Thyroid gland (tissue), 4 donors: ENCODE data around the gene FCGR3A. TPM values are rescaled to one million over a fixed set of nuclear protein-coding genes. Genes with fewer than 3 reads are reported as not detected.
A peak's percentile ranks its signal among the peaks of the same experiment; 100 is the strongest.

Experiments used
- DNase-seq, 2 donors: peaks; one replicate each; pipeline ENCODE4 v3.0.0-alpha.2; 2019
- H3K27ac ChIP-seq, 3 donors: fragments of 200-600 bp; sonication (generic); 1 replicate in 2 of 3; 2 replicates in 1 of 3; pipeline ENCODE4 v1.5.1; 2016 to 2019; ENCODE audit warnings: mild to moderate bottlenecking in 1 of 3, moderate library complexity in 1 of 3
- H3K27me3 ChIP-seq: fragments of 200-600 bp; sonication (generic); one replicate; pipeline ENCODE4 v1.5.1; 2019
- H3K36me3 ChIP-seq, 2 donors: fragments of 200-600 bp; sonication (generic); one replicate each; pipeline ENCODE4 v1.5.1; 2016 to 2019
- H3K4me1 ChIP-seq, 2 donors: fragments of 200-600 bp; sonication (generic); one replicate each; pipeline ENCODE4 v1.5.1; 2017 to 2019
- H3K4me3 ChIP-seq, 3 donors: fragments of 200-600 bp; sonication (generic); replicated peaks in 1 of 3; 1 replicate in 2 of 3; 2 replicates in 1 of 3; pipeline ENCODE4 v1.5.1; 2016; ENCODE audit warnings: mild to moderate bottlenecking in 1 of 3
- H3K9me3 ChIP-seq: fragments of 200-600 bp; sonication (generic); one replicate; pipeline ENCODE4 v1.5.1; 2017
- CTCF ChIP-seq, 6 experiments: fragments of 200-600 bp in 3 of 6; fragments of 450-650 bp in 3 of 6; sonication (generic) in 3 of 6; IDR thresholded peaks; one replicate each; pipeline ENCODE4 v1.5.1; 2016 to 2019; ENCODE audit warnings: antibody characterized with exemption in 6 of 6, mild to moderate bottlenecking in 2 of 6, inconsistent platforms in 1 of 6, moderate library complexity in 1 of 6
- POLR2A ChIP-seq, 2 donors: fragments of 450-650 bp; IDR thresholded peaks; one replicate each; pipeline ENCODE4 v1.6.1; 2017; ENCODE audit warnings: antibody characterized with exemption in 2 of 2, mild to moderate bottlenecking in 2 of 2, moderate library complexity in 1 of 2
- WGBS, 2 donors: methylation state at CpG; one replicate each; pipeline ENCODE4 v1.1.5; 2017; 5-methylcytosine and 5-hydroxymethylcytosine counted together
- intact Hi-C: fragments of 100-400 bp; cut with DNase I; formaldehyde crosslinking; loops from one replicate; pipeline ENCODE4 v1.15.1; 2023
- total RNA-seq, 4 donors: library from RNA; depleted of rRNA; stranded (reverse); fragments of >200 nt; gene quantifications; one replicate each; pipeline ENCODE4 v1.2.3, GENCODE V29; 2016

Gene FCGR3A
- total RNA-seq, 4 donors from 2014 or later = 1.7 to 11.7 (median 7.6) TPM

DNA sequence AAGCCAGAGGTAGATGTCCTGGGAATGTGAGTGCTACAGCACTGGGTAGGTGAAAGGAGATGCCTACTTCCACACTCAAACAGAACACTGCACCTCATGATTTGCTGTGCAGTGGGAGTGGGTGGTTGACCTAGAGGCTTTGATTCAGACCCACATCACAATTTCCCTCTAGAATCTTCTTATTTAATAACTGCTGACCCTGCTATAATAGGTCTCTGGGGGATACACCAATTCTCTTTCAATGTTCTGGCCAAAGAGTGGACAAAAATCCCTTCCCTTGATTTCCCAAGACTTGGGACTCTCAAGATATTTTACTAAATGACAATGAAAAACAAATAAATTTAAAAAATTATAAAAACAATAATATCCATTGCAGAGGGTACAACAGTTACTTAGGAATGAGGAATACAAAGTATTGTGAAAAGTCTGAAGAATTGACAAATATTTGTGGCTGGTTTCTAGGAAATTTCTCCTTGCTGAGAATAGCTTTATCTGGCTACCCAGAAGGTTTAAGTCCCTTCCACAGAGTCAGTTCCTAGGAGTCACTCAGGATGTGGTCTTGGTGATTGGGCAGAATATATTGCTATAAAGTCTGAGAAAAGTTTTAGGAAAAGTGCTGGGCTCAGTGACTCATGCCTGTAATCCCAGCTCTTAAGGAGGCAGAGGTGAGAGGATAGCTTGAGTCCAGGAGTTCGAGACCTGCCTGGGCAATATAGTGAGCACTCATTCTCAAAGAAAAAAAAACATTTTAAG lies 46.8 kb downstream of the FCGR3A start:
- no peak for DNase-seq
- intact Hi-C loops = no loop called here
- peaks cover 0 to 4% of the 10 kb centered on the region in 2 donors for H3K4me1 ChIP-seq
- no peak for TF ChIP-seq CTCF (IDR thresholded peaks at IDR 0.05)
- no peak for TF ChIP-seq POLR2A (IDR thresholded peaks at IDR 0.05)
- H3K9me3 ChIP-seq = no peaks in the 10 kb centered on the region
- H3K4me3 ChIP-seq = no peak overlapping the region
- no peaks in the 10 kb centered on the region for H3K27me3 ChIP-seq
- H3K36me3 ChIP-seq = no peaks in the 10 kb centered on the region
- no peak overlapping the region for H3K27ac ChIP-seq
- 46 to 51% methylated on average over 1 of the region's 1 CpG for WGBS, 2 donors

DNA sequence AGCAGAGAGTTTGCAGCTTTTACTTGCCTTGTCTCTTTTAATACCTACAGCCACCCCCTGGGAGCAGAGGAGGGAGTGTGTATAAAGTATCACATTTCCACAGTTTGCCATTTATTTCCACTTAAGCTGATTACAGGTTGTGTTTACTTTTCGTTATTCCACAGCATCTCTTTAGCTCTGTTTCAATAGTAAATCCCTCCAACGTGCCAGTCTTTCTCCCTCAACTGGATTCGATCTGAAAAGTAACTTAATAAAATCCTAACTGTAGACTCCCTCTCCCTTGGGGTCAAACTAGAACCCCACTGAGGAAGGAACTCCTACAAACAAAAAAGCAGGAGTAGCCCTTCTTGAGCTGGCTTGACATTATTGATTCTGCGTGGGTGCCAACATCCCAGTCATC lies 47.4 kb downstream of the FCGR3A start:
- Histone ChIP-seq H3K4me1 (peaks cover 0 to 4% of the 10 kb centered on the region in 2 donors), H3K4me3 (no peak overlapping the region), H3K27me3 (no peaks in the 10 kb centered on the region), H3K9me3 (no peaks in the 10 kb centered on the region), H3K27ac (no peak overlapping the region), H3K36me3 (no peaks in the 10 kb centered on the region)
- 54 to 64% methylated on average over 4 of the region's 4 CpGs for WGBS, 2 donors
- intact Hi-C loops = no loop called here
- TF ChIP-seq CTCF (IDR thresholded peaks at IDR 0.05) (no peak), POLR2A (IDR thresholded peaks at IDR 0.05) (no peak)
- no peak for DNase-seq

DNA sequence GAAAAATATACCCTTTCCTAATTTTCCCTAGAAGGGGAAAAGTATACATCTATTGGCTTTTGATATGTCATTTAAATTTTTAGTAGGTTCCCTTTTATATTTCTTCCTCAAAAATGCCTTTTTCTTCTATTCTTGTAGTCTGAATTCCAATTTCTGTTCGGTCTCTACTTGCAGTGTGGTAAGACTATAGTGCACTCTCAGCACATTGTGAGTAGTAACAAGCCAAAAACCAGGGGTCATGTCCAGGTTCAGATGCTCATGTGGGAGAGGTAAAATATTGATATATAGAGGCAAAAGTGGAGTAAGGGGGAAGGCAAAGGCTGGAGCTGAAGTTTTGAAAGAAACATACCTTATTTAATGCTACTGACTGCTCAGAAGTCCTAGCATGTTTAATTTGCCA lies 48.4 kb downstream of the FCGR3A start:
- 89 to 93% methylated on average over 1 of the region's 1 CpG for WGBS, 2 donors
- Histone ChIP-seq H3K4me1 (peaks cover 0 to 4% of the 10 kb centered on the region in 2 donors), H3K4me3 (no peak overlapping the region), H3K36me3 (no peaks in the 10 kb centered on the region), H3K27ac (no peak overlapping the region), H3K9me3 (no peaks in the 10 kb centered on the region), H3K27me3 (no peaks in the 10 kb centered on the region)
- intact Hi-C loops = no loop called here
- TF ChIP-seq CTCF (IDR thresholded peaks at IDR 0.05) (no peak), POLR2A (IDR thresholded peaks at IDR 0.05) (no peak)
- no peak for DNase-seq

- Histone ChIP-seq H3K4me1 (peaks cover 0 to 4% of the 10 kb centered on the region in 2 donors), H3K4me3 (no peak overlapping the region), H3K27ac (peak overlapping the region in 1 of 3 donors; percentile 25), H3K36me3 (no peaks in the 10 kb centered on the region), H3K9me3 (no peaks in the 10 kb centered on the region), H3K27me3 (no peaks in the 10 kb centered on the region)
- no peak for DNase-seq
- intact Hi-C loops = no loop called here
- TF ChIP-seq POLR2A (IDR thresholded peaks at IDR 0.05) (peak in 1 of 2 donors; percentile 33), CTCF (IDR thresholded peaks at IDR 0.05) (no peak)
- WGBS, 2 donors = 71 to 77% methylated on average over 8 of the region's 8 CpGs
These were observed 50.2 kb downstream of the FCGR3A start for GRCh38 chr1:161499099-161500039.
